Activated naive CD4-positive, alpha-beta T cell treated with anti-CD3 and anti-CD28 coated beads, Interleukin-2, amount 10 ng/mL, durations not matched to agents 7 days and 5 days (primary cell): ENCODE data around the gene MUS81.
"Not testable (repeated sequence)": the region's sequence is repeated elsewhere in the genome, so short reads cannot be mapped to it uniquely, and the experiment has no call there.

Experiments used
- CTCF ChIA-PET: fragments of 350-600 bp; sonication (Branson Sonifier 250); formaldehyde crosslinking; loops from one replicate; lab custom pipeline; 2021; ENCODE audit warnings: antibody characterized with exemption; lab: Charles Lee
- DNase-seq: peaks from one replicate; pipeline ENCODE4 v3.0.0-alpha.2; 2020
- H3K27ac Mint-ChIP-seq: one replicate; pipeline ENCODE4 v1.8.0; 2021; ENCODE audit warnings: mild to moderate bottlenecking, moderate library complexity, mixed read lengths
- H3K27me3 Mint-ChIP-seq: one replicate; pipeline ENCODE4 v1.8.0; 2021; ENCODE audit warnings: mild to moderate bottlenecking, mixed read lengths
- H3K36me3 Mint-ChIP-seq: one replicate; pipeline ENCODE4 v1.8.0; 2021; ENCODE audit warnings: mixed read lengths
- H3K4me1 Mint-ChIP-seq: one replicate; pipeline ENCODE4 v1.8.0; 2021; ENCODE audit warnings: mixed read lengths
- H3K4me3 Mint-ChIP-seq: one replicate; pipeline ENCODE4 v1.8.0; 2021; ENCODE audit warnings: mild to moderate bottlenecking, moderate library complexity, mixed read lengths
- H3K9me3 Mint-ChIP-seq: one replicate; pipeline ENCODE4 v1.8.0; 2021; ENCODE audit warnings: mixed read lengths

The MUS81 gene

GRCh38 chr11:65832231-65832630 lies 28.0 kb upstream of the MUS81 start:
- DNase-seq, H3K36me3 Mint-ChIP-seq, H3K27ac Mint-ChIP-seq, H3K9me3 Mint-ChIP-seq: not testable (repeated sequence)
- H3K4me3 Mint-ChIP-seq, result peak overlapping the region; percentile 2
- CTCF ChIA-PET, result interaction anchor here (0.9 to 2.6 kb wide), 4 partner anchors 14 to 121 kb away, joined by 3 to 15 read pairs (median 4); partner anchors contain the start of gene KAT5
- H3K4me1 Mint-ChIP-seq, result peaks cover 18% of the 10 kb centered on the region
- H3K27me3 Mint-ChIP-seq, result peaks cover 21% of the 10 kb centered on the region

GRCh38 chr11:65833297-65834030 lies 26.8 kb upstream of the MUS81 start, which contains the start of gene SNX32:
SNX32 (plus strand) TSS chr11:65833963; CDS start chr11:65834066, 103 bp downstream.
- H3K4me3 Mint-ChIP-seq, result no peak within 1 kb of the TSS
- H3K27me3 Mint-ChIP-seq, result peaks cover 27% of the 10 kb centered on the region
- H3K27ac Mint-ChIP-seq, result no peak within 1 kb of the TSS
- peaks cover 4% of the 10 kb centered on the region for H3K36me3 Mint-ChIP-seq
- CTCF ChIA-PET, result interaction anchor here (0.8 to 2.6 kb wide), 5 partner anchors 16 to 63 kb away, joined by 3 to 15 read pairs (median 3); partner anchors contain the start of gene MUS81
- peak; percentile 97 for DNase-seq
- no peaks in the 10 kb centered on the region for H3K9me3 Mint-ChIP-seq
- H3K4me1 Mint-ChIP-seq, result peaks cover 11% of the 10 kb centered on the region

DNA sequence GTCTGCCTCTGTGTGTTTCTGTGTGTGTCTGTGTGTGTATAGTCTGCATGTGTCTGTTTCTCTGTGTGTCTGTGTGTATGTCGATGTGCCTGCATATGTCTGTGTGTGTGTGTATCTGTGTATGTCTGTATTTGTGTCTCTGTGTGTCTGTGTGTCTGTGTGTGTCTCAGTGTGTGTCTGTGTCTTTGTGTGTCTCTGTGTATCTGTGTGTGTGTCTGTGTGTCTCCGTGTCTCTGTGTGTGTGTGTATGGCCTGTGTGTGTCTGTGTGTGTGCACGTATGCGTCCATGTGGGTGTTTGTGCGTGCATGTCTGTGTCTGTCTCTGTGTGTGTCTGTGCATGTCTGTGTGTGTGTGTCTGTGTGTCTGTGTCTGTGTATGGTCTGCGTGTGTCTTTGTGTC lies 26.0 kb upstream of the MUS81 start:
- CTCF ChIA-PET, result interaction anchor here (2.6 kb wide), 1 partner anchor 55 kb away, joined by 15 read pairs; no protein-coding TSS in a partner anchor
- no peaks in the 10 kb centered on the region for H3K9me3 Mint-ChIP-seq
- H3K4me1 Mint-ChIP-seq, result peaks cover 9% of the 10 kb centered on the region
- no peak for DNase-seq
- H3K36me3 Mint-ChIP-seq, result peaks cover 4% of the 10 kb centered on the region
- H3K4me3 Mint-ChIP-seq, result no peak overlapping the region
- no peak overlapping the region for H3K27ac Mint-ChIP-seq
- H3K27me3 Mint-ChIP-seq, result peaks cover 20% of the 10 kb centered on the region

- no peak overlapping the region for H3K27ac Mint-ChIP-seq
- peaks cover 13% of the 10 kb centered on the region for H3K27me3 Mint-ChIP-seq
- H3K4me3 Mint-ChIP-seq, result no peak overlapping the region
- no peaks in the 10 kb centered on the region for H3K4me1 Mint-ChIP-seq
- H3K36me3 Mint-ChIP-seq, result no peaks in the 10 kb centered on the region
- DNase-seq, result no peak
- CTCF ChIA-PET, result interaction anchor here (1.0 kb wide), 1 partner anchor 10 kb away, joined by 5 read pairs; no protein-coding TSS in a partner anchor
- H3K9me3 Mint-ChIP-seq, result no peaks in the 10 kb centered on the region
These were observed 18.1 kb upstream of the MUS81 start for GRCh38 chr11:65842144-65842543.

- Mint-ChIP-seq H3K27me3 (peaks cover 13% of the 10 kb centered on the region), H3K4me1 (no peaks in the 10 kb centered on the region)
- CTCF ChIA-PET, result interaction anchor here (0.9 kb wide), 1 partner anchor 8 kb away, joined by 4 read pairs; no protein-coding TSS in a partner anchor
These were observed 16.4 kb upstream of the MUS81 start for GRCh38 chr11:65843811-65844210.

GRCh38 chr11:65844231-65844872 lies 15.9 kb upstream of the MUS81 start:
- H3K4me1 Mint-ChIP-seq, result no peaks in the 10 kb centered on the region
- H3K9me3 Mint-ChIP-seq, result no peaks in the 10 kb centered on the region
- H3K27ac Mint-ChIP-seq, result no peak overlapping the region
- H3K27me3 Mint-ChIP-seq, result peaks cover 13% of the 10 kb centered on the region
- H3K4me3 Mint-ChIP-seq, result no peak overlapping the region
- CTCF ChIA-PET, result no interaction called here
- no peak for DNase-seq
- no peaks in the 10 kb centered on the region for H3K36me3 Mint-ChIP-seq

More at GRCh38 chr11:65843811-65844210, 16.4 kb upstream of the MUS81 start:
- DNase-seq, result no peak
- Mint-ChIP-seq H3K36me3 (no peaks in the 10 kb centered on the region), H3K4me3 (no peak overlapping the region), H3K9me3 (no peaks in the 10 kb centered on the region), H3K27ac (no peak overlapping the region)

- Mint-ChIP-seq H3K27ac (no peak overlapping the region), H3K36me3 (peaks cover 20% of the 10 kb centered on the region)
- CTCF ChIA-PET, result interaction anchor here (0.7 kb wide), 1 partner anchor 1114 kb away, joined by 3 read pairs; no protein-coding TSS in a partner anchor
These were observed 12.5 kb upstream of the MUS81 start for GRCh38 chr11:65847746-65848145.

GRCh38 chr11:65848693-65849092 lies 11.5 kb upstream of the MUS81 start:
- not testable (repeated sequence) for H3K4me1 Mint-ChIP-seq, DNase-seq, H3K27ac Mint-ChIP-seq, H3K9me3 Mint-ChIP-seq, H3K4me3 Mint-ChIP-seq
- H3K27me3 Mint-ChIP-seq, result peaks cover 13% of the 10 kb centered on the region
- peaks cover 26% of the 10 kb centered on the region for H3K36me3 Mint-ChIP-seq
- CTCF ChIA-PET, result interaction anchor here (1.3 to 1.4 kb wide), 2 partner anchors 36 to 174 kb away, joined by 3 to 7 read pairs; no protein-coding TSS in a partner anchor

More at GRCh38 chr11:65847746-65848145, 12.5 kb upstream of the MUS81 start:
- Mint-ChIP-seq H3K27me3 (peaks cover 13% of the 10 kb centered on the region), H3K4me1 (peaks cover 3% of the 10 kb centered on the region), H3K9me3 (peaks cover 6% of the 10 kb centered on the region), H3K4me3 (no peak overlapping the region)
- DNase-seq, result no peak

DNA sequence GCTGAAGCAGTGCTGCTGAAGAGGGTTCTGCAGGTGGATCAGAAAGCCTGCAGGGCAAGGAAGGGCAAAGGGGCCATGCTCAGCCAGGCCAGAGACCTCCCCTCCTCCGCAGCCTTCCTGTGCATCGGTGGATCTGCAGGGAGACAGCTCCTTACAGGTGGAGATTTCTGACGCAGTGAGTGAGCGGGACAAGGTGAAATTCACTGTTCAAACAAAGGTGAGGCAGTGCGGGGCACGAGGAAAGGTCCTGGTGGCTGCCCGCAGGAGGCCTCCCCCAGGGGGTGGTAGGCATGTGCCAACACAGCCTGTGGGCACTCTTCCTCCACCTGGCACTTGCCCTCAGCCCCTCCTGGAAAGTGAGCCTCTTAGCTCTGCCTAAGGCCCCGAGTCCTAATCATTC lies 10.9 kb upstream of the MUS81 start:
- CTCF ChIA-PET, result interaction anchor here (0.6 to 1.4 kb wide), 6 partner anchors 10 to 604 kb away, joined by 3 to 7 read pairs (median 3); no protein-coding TSS in a partner anchor
- peaks cover 13% of the 10 kb centered on the region for H3K27me3 Mint-ChIP-seq
- DNase-seq, result no peak
- peaks cover 33% of the 10 kb centered on the region for H3K36me3 Mint-ChIP-seq
- H3K4me1 Mint-ChIP-seq, result peaks cover 16% of the 10 kb centered on the region
- H3K27ac Mint-ChIP-seq, result no peak overlapping the region
- H3K9me3 Mint-ChIP-seq, result peaks cover 6% of the 10 kb centered on the region
- H3K4me3 Mint-ChIP-seq, result no peak overlapping the region

DNA sequence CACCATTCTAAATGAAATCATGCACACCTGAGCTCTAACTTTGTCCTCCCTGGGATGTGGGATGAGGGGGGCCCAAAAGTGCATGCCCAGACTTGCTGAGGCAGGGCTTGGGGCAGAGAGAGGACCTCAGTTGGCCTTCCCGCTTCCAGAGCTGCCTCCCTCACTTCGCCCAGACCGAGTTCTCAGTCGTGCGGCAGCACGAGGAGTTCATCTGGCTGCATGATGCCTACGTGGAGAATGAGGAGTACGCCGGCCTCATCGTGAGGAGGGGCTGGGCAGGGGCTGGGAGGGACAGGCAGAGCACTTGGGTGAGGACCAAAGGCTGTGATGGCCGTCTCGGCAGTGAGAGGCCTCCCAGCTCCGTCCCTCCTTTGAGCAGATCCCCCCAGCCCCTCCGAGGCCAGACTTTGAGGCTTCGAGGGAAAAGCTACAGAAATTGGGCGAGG lies 10.4 kb upstream of the MUS81 start:
- no peak overlapping the region for H3K4me3 Mint-ChIP-seq
- peaks cover 6% of the 10 kb centered on the region for H3K9me3 Mint-ChIP-seq
- peaks cover 13% of the 10 kb centered on the region for H3K27me3 Mint-ChIP-seq
- H3K4me1 Mint-ChIP-seq, result peaks cover 20% of the 10 kb centered on the region
- no peak overlapping the region for H3K27ac Mint-ChIP-seq
- H3K36me3 Mint-ChIP-seq, result peaks cover 37% of the 10 kb centered on the region
- CTCF ChIA-PET, result interaction anchor here (0.6 to 1.4 kb wide), 5 partner anchors 10 to 604 kb away, joined by 3 read pairs; no protein-coding TSS in a partner anchor
- no peak for DNase-seq

DNA sequence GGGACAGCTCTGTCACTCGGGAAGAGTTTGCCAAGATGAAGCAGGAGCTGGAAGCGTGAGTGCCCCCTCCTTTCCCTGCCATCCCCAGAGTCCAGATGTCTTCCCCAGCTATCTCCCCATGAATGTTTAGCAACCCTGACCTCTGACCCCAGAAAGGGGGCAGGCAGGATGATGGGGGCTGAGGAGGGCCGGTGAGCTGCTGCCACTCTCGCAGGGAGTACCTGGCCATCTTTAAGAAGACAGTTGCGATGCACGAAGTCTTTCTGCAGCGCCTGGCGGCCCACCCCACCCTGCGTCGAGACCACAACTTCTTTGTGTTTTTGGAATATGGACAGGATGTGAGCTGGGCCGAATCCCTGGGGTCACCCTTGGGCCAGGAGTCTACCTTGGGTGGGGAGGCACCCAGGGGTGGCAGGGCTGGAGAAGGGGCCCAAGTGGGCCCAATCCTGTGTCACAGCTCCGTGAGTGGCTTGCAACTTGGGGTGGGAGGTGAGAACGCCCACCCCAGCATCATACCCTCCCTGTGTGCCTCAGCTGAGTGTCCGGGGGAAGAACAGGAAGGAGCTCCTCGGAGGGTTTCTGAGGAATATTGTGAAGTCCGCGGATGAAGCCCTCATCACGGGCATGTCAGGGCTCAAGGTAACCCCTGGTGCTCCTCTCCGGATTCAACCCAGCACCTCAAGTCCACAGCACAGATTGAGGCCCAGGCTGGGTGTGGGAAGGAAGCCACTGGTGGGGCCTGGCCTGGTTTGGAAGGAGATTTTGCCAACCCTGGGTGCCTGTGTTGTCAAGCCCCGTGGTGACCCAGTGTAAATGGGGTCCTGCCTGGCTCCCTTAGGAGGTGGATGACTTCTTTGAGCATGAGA lies 9.8 kb upstream of the MUS81 start:
- DNase-seq, result no peak
- Mint-ChIP-seq H3K36me3 (peaks cover 41% of the 10 kb centered on the region), H3K27me3 (peaks cover 13% of the 10 kb centered on the region), H3K4me3 (no peak overlapping the region), H3K4me1 (peaks cover 25% of the 10 kb centered on the region), H3K9me3 (peaks cover 6% of the 10 kb centered on the region), H3K27ac (peak overlapping the region; percentile 24)
- CTCF ChIA-PET, result interaction anchor here (0.7 to 1.6 kb wide), 7 partner anchors 11 to 172 kb away, joined by 3 to 4 read pairs (median 3); no protein-coding TSS in a partner anchor

DNA sequence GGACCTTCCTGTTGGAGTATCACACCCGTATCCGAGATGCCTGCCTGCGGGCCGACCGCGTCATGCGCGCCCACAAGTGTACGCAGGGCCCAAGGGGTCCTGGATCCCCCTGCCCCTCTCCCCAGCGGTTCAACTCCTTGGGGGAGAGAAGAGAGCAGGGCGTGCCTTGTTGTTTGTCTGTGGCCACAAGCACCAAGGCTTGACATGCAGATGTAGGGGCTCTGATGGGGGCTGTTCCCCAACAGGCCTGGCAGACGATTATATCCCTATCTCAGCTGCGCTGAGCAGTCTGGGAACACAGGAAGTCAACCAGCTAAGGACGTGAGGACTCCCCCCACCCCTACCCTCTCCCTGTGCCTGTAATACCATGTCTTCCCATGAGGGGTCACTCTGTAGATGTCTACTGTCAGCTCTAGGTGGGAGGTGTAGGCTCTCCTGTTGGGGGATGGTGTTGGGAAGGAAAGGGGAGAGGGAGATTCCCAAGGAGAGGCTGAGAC lies 9.1 kb upstream of the MUS81 start:
- no peak for DNase-seq
- CTCF ChIA-PET, result interaction anchor here (0.6 to 1.6 kb wide), 9 partner anchors 8 to 179 kb away, joined by 3 to 5 read pairs (median 3); partner anchors contain the start of gene MUS81
- Mint-ChIP-seq H3K36me3 (peaks cover 48% of the 10 kb centered on the region), H3K27ac (peak overlapping the region; percentile 56), H3K4me3 (no peak overlapping the region), H3K9me3 (peaks cover 6% of the 10 kb centered on the region), H3K4me1 (peaks cover 31% of the 10 kb centered on the region), H3K27me3 (peaks cover 13% of the 10 kb centered on the region)
